H9 (cell line): Measurements from ENCODE around the gene TRMT44. TPM values are rescaled to one million over a fixed set of nuclear protein-coding genes. Genes with fewer than 3 reads are reported as not detected.

ENCODE experiments used
- DNase-seq: peaks from one replicate; pipeline ENCODE4 v3.0.0-alpha.2; 2017
- H2AFZ ChIP-seq: one replicate; pipeline ENCODE4 v1.6.1; 2013; ENCODE audit warnings: mild to moderate bottlenecking, low read length, control low read depth, moderate library complexity
- H2AK5ac ChIP-seq: 2 replicates; pipeline ENCODE4 v1.6.1; 2013; ENCODE audit warnings: low read length, control low read depth, mixed read lengths; ENCODE audit not compliant: insufficient read length
- H2BK120ac ChIP-seq: one replicate; pipeline ENCODE4 v1.6.1; 2013; ENCODE audit warnings: low read depth, mild to moderate bottlenecking, low read length, control low read depth, inconsistent platforms; ENCODE audit not compliant: poor library complexity, severe bottlenecking
- H2BK12ac ChIP-seq: 2 replicates; pipeline ENCODE4 v1.6.1; 2013; ENCODE audit warnings: low read length, control low read depth, mixed read lengths, low read depth; ENCODE audit not compliant: insufficient read length
- H2BK15ac ChIP-seq: 2 replicates; pipeline ENCODE4 v1.6.1; 2013; ENCODE audit warnings: low read depth, low read length, control low read depth
- H2BK20ac ChIP-seq: one replicate; pipeline ENCODE4 v1.6.1; 2013; ENCODE audit warnings: low read depth, mild to moderate bottlenecking, low read length, control low read depth, inconsistent platforms; ENCODE audit not compliant: poor library complexity, severe bottlenecking
- H2BK5ac ChIP-seq: 2 replicates; pipeline ENCODE4 v1.6.1; 2013; ENCODE audit warnings: low read length, control low read depth, mixed read lengths; ENCODE audit not compliant: insufficient read length
- H3K14ac ChIP-seq: 2 replicates; pipeline ENCODE4 v1.6.1; 2013; ENCODE audit warnings: low read length, control low read depth; ENCODE audit not compliant: insufficient read depth
- H3K18ac ChIP-seq: 2 replicates; pipeline ENCODE4 v1.6.1; 2013; ENCODE audit warnings: low read depth, mild to moderate bottlenecking, mixed read lengths, low read length, control low read depth; ENCODE audit not compliant: insufficient read length
- H3K23ac ChIP-seq: 2 replicates; pipeline ENCODE4 v1.6.1; 2013; ENCODE audit warnings: low read length, control low read depth, mixed read lengths, low read depth; ENCODE audit not compliant: insufficient read length
- H3K23me2 ChIP-seq: 2 replicates; pipeline ENCODE4 v1.6.1; 2013; ENCODE audit warnings: low read depth, mild to moderate bottlenecking, mixed read lengths, low read length, control low read depth; ENCODE audit not compliant: insufficient read length, poor library complexity, severe bottlenecking
- H3K27ac ChIP-seq: 2 replicates; pipeline ENCODE4 v1.5.1; 2013; ENCODE audit warnings: low read length, control low read depth, mixed read lengths, low read depth; ENCODE audit not compliant: insufficient read length
- H3K27me3 ChIP-seq: 2 replicates; pipeline ENCODE4 v1.6.1; 2013; ENCODE audit warnings: low read length, control low read depth, inconsistent platforms; ENCODE audit not compliant: insufficient read depth
- H3K4ac ChIP-seq: 2 replicates; pipeline ENCODE4 v1.6.1; 2013; ENCODE audit warnings: low read depth, mild to moderate bottlenecking, control low read depth, inconsistent platforms, low read length, moderate library complexity
- H3K4me1 ChIP-seq: 2 replicates; pipeline ENCODE4 v1.6.1; 2013; ENCODE audit warnings: low read length, control low read depth, inconsistent platforms; ENCODE audit not compliant: insufficient read depth
- H3K4me2 ChIP-seq: 2 replicates; pipeline ENCODE4 v1.6.1; 2013; ENCODE audit warnings: low read length, control low read depth, mixed read lengths; ENCODE audit not compliant: insufficient read length, insufficient read depth
- H3K56ac ChIP-seq: 2 replicates; pipeline ENCODE4 v1.6.1; 2013; ENCODE audit warnings: low read depth, mild to moderate bottlenecking, mixed read lengths, low read length, control low read depth; ENCODE audit not compliant: insufficient read length
- H3K79me1 ChIP-seq: 2 replicates; pipeline ENCODE4 v1.6.1; 2013; ENCODE audit warnings: low read depth, mild to moderate bottlenecking, moderate library complexity, low read length, control low read depth, inconsistent platforms; ENCODE audit not compliant: insufficient read depth, poor library complexity, severe bottlenecking
- H3K79me2 ChIP-seq: 2 replicates; pipeline ENCODE4 v1.6.1; 2013; ENCODE audit warnings: low read length, control low read depth, inconsistent platforms; ENCODE audit not compliant: insufficient read depth
- H3K9ac ChIP-seq: 2 replicates; pipeline ENCODE4 v1.6.1; 2013; ENCODE audit warnings: low read length, control low read depth, mixed read lengths; ENCODE audit not compliant: insufficient read length; ENCODE audit errors: extremely low read depth
- H3K9me3 ChIP-seq: one replicate; pipeline ENCODE4 v1.6.1; 2013; ENCODE audit warnings: low read depth, low read length, inconsistent platforms; ENCODE audit not compliant: control insufficient read depth
- H3T11ph ChIP-seq: one replicate; pipeline ENCODE4 v1.6.1; 2013; ENCODE audit warnings: mild to moderate bottlenecking, low read length, control low read depth, inconsistent platforms
- H4K20me1 ChIP-seq: one replicate; pipeline ENCODE4 v1.6.1; 2013; ENCODE audit not compliant: control insufficient read depth, insufficient read length, insufficient read depth
- H4K5ac ChIP-seq: 2 replicates; pipeline ENCODE4 v1.6.1; 2013; ENCODE audit warnings: low read depth, mild to moderate bottlenecking, mixed read lengths, low read length, control low read depth; ENCODE audit not compliant: insufficient read length
- H4K8ac ChIP-seq: replicated peaks from 2 replicates; pipeline ENCODE4 v1.6.1; 2013; ENCODE audit warnings: low read length, control low read depth, mixed read lengths, low read depth; ENCODE audit not compliant: insufficient read length
- H4K91ac ChIP-seq: 2 replicates; pipeline ENCODE4 v1.6.1; 2013; ENCODE audit warnings: low read depth, mild to moderate bottlenecking, moderate library complexity, mixed read lengths, low read length, control low read depth; ENCODE audit not compliant: insufficient read length
- H3K27ac Mint-ChIP-seq, 3 experiments: 2 replicates in 2 of 3; 3 replicates in 1 of 3; pipeline ENCODE4 v1.8.0; 2020 to 2021; ENCODE audit warnings: mixed read lengths in 3 of 3, mild to moderate bottlenecking in 1 of 3, moderate library complexity in 1 of 3
- H3K27me3 Mint-ChIP-seq: 2 replicates; pipeline ENCODE4 v1.8.0; 2021; ENCODE audit warnings: low read depth, mild to moderate bottlenecking, moderate library complexity, mixed read lengths
- H3K36me3 Mint-ChIP-seq, 3 experiments: 2 replicates in 2 of 3; 3 replicates in 1 of 3; pipeline ENCODE4 v1.8.0; 2020 to 2021; ENCODE audit warnings: low read depth in 3 of 3, mixed read lengths in 3 of 3; ENCODE audit not compliant: insufficient read depth in 1 of 3
- H3K4me1 Mint-ChIP-seq, 2 experiments: 2 replicates each; pipeline ENCODE4 v1.8.0; 2020; ENCODE audit warnings: mixed read lengths in 2 of 2
- H3K4me3 Mint-ChIP-seq, 2 experiments: 2 replicates in 1 of 2; 3 replicates in 1 of 2; pipeline ENCODE4 v1.8.0; 2020 to 2021; ENCODE audit warnings: mild to moderate bottlenecking in 2 of 2, mixed read lengths in 2 of 2, moderate library complexity in 1 of 2
- H3K9me3 Mint-ChIP-seq, 2 experiments: 2 replicates in 1 of 2; 3 replicates in 1 of 2; pipeline ENCODE4 v1.8.0; 2020; ENCODE audit warnings: mild to moderate bottlenecking in 2 of 2, mixed read lengths in 2 of 2, moderate library complexity in 1 of 2
- CTCF ChIP-seq: fragments of 200-600 bp; sonication (generic); conservative IDR thresholded peaks from 3 replicates; pipeline ENCODE4 v1.8.0; 2021; ENCODE audit warnings: antibody characterized with exemption, mild to moderate bottlenecking
- WGBS: extraction: QIAGEN DNeasy Blood & Tissue Kit; methylation state at CpG from one replicate; pipeline ENCODE4 v1.1.7; 2013; ENCODE audit warnings: missing lambda C conversion rate, low lambda C conversion rate, mixed read lengths; ENCODE audit not compliant: insufficient read length; ENCODE audit errors: extremely low coverage; 5-methylcytosine and 5-hydroxymethylcytosine counted together
- total RNA-seq: library from RNA; stranded (reverse); gene quantifications from 2 replicates; pipeline ENCODE4 v1.2.1, GENCODE V29; 2021

Gene TRMT44
- total RNA-seq, 1 experiment from 2014 or later: 22.8 TPM

- no peak overlapping the region for H4K5ac ChIP-seq
- H2BK120ac ChIP-seq: no peak overlapping the region
- no peak for DNase-seq
- no peak overlapping the region for H4K91ac ChIP-seq
- H3K79me1 ChIP-seq: no peaks in the 10 kb centered on the region
- no peak overlapping the region for H2BK15ac ChIP-seq
- H3T11ph ChIP-seq: no peak overlapping the region
- H3K4me3 Mint-ChIP-seq: no peak overlapping the region
- H2AK5ac ChIP-seq: no peak overlapping the region
- no peak overlapping the region for H2BK12ac ChIP-seq
- H3K23me2 ChIP-seq: no peaks in the 10 kb centered on the region
- H3K27ac ChIP-seq: no peak overlapping the region
- H2BK5ac ChIP-seq: no peak overlapping the region
- no peaks in the 10 kb centered on the region; a peak in 1 of 7 replicates for H3K36me3 Mint-ChIP-seq
- H3K9me3 Mint-ChIP-seq: no peaks in the 10 kb centered on the region
- no peak for TF ChIP-seq CTCF
- no peaks in the 10 kb centered on the region for H3K4me1 ChIP-seq
- H2AFZ ChIP-seq: no peak overlapping the region
- no peak overlapping the region for H2BK20ac ChIP-seq
- H3K9me3 ChIP-seq: no peaks in the 10 kb centered on the region
- no peak overlapping the region for H3K14ac ChIP-seq
- H3K18ac ChIP-seq: no peak overlapping the region
- no CpG with 5 or more reads among the region's 5 CpGs for WGBS
- peaks cover 35 to 39% of the 10 kb centered on the region in 2 experiments for H3K4me1 Mint-ChIP-seq
- H3K79me2 ChIP-seq: no peaks in the 10 kb centered on the region
- H4K8ac ChIP-seq: no peak overlapping the region
- H3K27me3 Mint-ChIP-seq: peaks cover 14% of the 10 kb centered on the region
- H3K27me3 ChIP-seq: no peaks in the 10 kb centered on the region
- H3K9ac ChIP-seq: no peak overlapping the region
- H3K56ac ChIP-seq: no peak overlapping the region
- no peaks in the 10 kb centered on the region for H4K20me1 ChIP-seq
- no peak overlapping the region for H3K23ac ChIP-seq
- H3K4ac ChIP-seq: no peak overlapping the region
- H3K4me2 ChIP-seq: no peak overlapping the region
- H3K27ac Mint-ChIP-seq: no peak overlapping the region; a peak in 1 of 7 replicates
Observed at GRCh38 chr4:8431553-8431952, 9.0 kb upstream of the TRMT44 start.
